ENCODE data around the gene ACOXL.

ACOXL gene

DNA sequence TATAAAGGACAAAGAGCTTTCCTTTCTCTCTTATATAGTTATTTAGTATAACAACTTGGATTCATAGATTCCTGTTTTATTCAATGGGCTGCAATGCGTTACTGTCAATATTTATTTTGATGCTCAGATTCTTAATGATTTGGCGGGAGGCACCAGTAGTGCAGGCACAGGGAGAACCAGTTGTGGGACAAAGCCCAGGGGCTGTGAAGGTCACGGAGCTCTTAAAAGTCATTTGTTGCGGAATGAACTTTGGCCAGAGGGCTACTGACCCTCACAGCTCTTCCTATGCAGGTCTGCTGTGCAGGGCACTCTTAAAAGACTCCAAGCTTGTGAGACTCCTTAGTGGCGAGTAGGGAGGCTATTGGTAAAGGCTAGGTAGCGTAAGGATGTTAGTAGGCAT is 422.4 kb downstream of the ACOXL start:
- DNase-seq = no peak

DNA sequence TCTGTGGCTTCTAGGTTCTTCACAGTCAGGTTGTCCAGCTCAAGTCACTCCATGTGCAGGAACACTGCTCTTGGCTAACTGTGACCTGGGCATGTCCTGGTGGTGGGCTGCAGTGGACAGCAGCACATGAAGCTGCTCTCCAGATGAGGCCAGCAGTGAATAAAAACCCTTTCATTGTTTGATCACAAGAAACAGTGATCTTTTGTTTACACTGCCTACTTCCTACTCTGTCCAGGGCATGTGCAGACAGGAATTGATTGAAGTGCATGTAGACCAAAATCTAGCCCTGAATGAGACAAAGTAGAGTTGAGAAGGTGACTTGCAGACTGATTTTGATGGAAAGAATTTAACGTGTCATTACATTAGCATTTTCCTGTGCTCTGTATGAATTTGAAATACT is 423.2 kb downstream of the ACOXL start:
- DNase-seq = peak in 9 of 58 donors; percentile 6 to 52 (median 20)

DNA sequence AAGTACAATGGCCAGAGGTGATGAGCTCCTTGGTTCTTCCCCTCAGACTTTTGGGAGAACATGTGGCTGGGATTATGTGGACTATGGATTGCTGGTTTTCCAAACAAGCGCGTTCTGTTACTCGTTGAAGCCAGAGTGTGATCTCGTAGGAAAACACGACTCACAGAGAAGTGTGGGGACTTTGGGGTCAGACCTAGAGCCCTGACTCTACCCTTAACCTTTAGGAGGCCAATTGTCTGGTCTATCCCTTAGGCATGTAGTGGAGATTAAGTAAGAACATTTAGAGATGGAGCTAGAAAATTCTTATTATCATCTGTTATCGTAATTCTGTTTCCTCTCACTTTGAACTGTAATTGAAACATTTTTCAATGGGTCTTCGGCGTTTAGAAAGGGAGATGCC is 424.2 kb downstream of the ACOXL start:
- no peak for DNase-seq

DNA sequence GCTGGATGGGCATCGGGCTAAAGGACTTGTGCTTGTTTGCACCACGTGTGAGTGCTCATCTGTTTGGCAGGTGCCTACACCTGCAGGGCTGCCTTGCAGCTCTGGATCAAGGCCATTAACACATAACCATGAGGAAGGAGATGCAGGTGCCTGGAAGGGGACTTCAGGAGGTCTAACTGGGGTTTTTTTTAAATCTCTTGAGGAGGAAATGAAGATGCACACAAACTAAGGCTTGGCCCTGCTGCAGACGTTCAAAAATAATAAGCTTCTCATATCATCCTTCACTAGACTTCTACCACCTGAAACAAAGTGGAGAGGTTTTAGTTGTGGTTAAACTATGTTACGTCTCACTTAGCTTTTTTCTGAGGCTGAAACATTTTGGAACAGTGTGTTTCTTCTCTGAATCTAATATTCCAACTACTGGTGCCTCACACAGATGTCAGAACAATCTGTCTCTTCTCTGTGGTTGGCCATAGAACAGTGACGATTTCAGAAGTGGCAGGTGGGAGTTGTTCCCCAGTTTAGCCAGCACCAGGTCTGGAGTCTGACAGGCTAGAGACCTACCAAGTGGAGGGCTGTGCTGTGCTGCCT is 424.8 kb downstream of the ACOXL start:
- no peak for DNase-seq

DNA sequence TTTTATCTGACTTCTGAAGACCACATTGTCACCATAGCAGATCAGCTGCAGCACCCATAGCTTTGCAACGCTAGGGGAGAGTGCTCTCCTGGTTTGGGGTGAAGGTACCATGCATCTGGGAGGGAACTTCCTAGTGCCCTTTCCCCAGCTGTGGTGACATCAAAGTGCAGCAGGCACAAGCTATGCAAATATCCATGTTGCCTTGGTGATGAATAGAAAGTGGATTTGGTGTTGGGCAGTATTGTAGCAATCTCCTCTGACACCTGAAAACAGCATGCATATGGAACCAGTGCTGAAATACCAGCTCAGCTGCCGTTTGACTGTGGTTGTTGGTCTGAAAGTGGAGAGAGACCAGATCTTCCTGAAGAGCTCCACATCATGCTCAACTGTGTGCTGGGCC is 425.4 kb downstream of the ACOXL start:
- no peak for DNase-seq

DNA sequence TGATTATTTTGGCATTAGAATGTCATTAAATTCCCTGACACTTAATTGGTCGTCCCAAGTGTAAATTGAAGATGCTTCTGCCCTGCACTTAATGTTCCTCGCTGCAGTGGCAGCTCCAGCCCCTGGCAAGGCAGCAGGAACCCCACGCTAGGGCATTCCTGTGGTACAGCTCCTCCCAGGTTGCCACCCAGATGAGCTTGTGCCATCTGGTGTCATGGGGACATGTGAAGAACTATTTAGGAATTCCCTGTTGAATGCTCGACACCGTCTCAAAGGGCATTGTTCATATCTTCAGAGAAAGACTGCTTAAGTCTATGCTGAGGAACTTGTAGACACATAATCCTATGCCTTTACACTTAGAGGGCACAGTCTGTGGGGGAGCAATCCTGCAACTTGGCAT is 427.3 kb downstream of the ACOXL start:
- no peak for DNase-seq

DNA sequence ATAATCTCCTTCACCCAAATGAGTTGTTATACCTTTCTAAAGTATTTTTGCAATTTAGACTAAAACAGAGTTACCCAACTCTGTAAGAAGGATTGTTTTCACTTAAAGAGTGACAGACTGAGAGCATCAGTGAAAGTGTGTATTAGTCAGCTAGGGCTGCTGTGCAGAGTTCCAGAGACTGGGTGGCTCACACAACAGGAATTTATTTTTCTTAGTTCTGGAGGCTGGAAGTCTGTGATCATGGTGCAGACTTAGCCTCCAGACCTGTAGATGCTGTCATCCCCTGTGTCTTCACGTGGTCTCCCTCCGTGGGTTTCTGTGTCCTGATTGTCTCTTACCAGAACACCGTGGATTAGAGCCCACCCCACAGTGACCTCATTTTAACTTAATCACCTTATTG is 428.4 kb downstream of the ACOXL start:
- DNase-seq = no peak

DNA sequence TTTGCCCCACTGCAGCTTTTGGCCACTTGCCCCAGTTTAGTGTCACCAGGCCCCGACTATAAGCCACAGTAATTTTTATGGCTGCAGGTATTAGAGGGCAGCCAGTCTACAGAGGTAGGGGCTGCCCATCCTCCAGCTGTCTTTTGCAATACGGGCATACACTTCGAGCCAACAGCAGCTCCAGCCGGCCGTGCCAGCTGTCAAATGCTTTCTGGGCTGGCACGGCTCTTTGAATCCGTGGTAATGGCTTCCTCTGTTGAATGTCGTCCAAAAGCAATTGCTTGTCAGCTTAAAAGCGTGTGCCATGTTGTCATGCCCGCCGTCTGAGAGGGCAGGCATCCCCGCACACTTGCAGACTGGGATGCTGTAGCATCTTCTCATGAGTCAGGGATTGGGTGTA is 429.6 kb downstream of the ACOXL start:
- peak in 55 of 58 donors; percentile 8 to 78 (median 50) for DNase-seq

DNA sequence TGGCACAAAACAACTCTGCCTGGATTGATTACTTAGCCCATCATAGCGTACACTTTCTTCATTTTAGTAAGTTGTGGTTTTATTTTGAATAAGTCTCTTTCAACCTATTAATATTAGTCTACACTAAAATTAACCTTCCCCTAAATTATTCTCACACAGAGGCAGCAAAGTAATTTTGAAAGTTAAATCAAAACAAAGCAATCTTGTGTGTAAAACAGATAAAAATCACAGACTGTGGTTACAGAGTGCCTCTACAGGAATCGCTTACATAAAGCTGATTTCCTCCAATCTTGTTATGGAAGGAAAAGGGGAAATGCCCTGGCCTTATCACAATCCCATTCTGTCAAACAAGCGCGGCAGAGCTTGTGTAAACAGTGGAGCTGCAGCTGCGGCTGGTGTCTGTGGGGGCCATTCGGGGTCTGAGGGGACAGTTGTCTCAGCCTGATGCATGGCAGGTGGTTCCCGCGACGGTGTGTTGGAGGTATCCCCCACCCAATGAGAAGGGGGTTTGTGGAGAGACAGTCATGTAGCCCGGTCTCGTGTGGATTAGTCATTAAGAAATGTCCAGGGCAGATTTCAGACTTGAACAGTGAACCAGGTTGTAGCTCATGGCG is 430.5 kb downstream of the ACOXL start:
- no peak for DNase-seq

DNA sequence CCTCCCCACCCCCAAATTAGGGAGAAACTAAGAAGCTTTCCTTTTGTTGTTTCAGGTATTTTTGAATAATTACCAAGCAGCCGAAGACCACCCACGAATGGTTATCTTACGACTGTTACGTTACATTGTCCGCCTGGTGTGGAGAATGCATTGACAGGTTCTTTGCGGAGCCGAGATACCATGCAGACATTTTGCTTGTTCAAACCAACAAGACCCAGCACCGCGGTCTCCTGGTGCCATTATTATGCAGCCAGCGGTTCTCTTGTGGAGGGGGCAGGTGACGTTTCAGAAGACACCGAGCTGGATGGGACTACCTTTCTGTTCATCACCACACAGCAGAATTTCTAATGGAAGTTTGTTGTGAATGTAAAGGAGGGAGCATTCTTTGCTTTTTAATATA is 431.7 kb downstream of the ACOXL start:
- no peak for DNase-seq

DNA sequence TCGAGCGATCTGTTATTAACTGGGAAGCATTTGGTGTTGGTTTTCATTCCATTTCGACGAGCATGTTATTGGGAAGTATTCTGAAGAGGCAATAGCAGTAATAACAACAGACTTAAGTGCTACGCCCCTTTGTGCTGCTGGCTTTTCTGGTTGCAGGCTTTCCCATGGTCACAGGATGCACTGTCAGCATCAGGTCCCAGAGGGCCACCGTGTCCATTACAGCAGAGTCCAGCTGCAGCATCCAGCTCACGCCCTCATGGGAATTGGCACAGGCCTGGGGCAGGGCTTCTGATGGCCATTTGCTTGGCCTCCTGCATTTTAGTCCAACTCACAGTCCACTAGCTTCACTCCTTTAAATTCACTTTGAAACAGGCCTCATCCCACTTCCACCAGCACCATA is 432.7 kb downstream of the ACOXL start:
- DNase-seq = no peak

DNA sequence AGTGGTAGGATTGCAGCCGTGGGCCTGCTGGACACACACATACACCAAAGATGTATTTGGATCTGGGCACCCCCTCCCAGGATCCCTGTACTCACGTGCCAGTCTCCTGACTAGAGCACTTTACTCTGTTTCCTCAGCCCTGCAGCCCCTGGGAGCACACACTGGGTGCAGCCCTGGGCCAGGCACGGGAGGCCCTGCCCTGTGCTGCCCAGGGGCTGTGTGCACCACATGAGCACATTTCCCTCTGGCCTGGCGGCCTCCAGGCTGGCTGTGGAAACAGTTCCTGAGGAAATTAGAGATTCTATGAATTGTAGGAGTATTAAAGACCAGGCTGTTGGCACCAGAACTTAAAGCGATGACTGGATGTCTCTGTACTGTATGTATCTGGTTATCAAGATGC is 433.7 kb downstream of the ACOXL start:
- DNase-seq = no peak

DNA sequence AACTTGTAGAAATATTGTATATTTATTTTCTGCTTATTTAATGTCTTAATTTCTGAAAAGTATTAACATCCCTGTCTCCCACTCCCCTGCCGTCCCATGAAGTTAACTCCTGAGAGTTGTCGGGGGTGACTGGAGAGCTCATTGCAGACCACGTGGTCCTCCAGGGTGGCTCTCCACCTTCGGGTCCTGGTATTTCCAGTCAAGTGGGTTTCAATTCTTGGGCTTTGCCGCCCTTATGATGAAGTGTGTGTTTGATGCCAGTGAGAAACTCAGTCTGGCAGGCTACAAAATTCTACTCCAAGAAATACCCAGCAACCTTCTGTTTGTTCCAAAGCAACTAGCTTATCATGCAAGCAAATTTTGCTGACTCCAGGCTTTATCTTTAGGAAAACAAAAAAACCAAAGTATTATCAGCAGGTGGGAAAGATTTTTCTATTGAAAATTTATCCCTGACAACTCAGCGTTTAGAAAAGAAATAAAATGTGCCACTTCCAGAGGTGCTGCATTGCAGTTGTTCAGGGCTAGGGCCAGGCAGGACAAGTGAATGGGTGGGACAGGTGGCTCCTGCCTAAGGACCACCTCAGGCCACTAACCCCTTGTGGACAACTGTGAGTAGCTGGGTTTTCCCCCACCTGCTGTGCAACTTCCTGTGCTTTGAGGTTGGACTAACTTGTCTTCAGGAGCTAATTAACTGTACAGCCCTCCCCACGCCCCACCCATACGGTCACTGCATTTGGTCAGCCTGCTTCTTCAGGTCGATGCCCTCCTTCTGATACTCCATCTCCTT is 434.9 kb downstream of the ACOXL start:
- DNase-seq = no peak

DNA sequence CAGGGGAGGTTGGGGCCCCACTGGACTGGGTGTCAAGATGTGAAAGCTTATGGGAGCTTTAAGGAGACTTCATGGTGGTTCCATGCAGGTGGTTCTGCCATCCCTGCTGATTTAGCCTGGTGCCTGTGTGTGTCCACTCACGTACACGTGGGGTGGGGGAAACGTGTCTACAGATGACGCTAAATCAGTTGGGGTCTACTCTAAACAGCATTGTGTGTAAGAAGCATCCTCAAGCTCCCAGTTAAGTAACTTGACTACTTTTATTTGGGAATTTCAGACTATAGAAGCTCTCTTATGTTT is 435.4 kb downstream of the ACOXL start:
- DNase-seq = no peak
